GM19438 (cell line): ENCODE data around the gene PCCA.
A peak's percentile ranks its signal among the peaks of the same experiment; 100 is the strongest.
"Not testable (repeated sequence)": the region's sequence is repeated elsewhere in the genome, so short reads cannot be mapped to it uniquely, and the experiment has no call there.

ENCODE experiments used
- ATAC-seq: cut with Tn5 transposase; IDR thresholded peaks from one replicate; pipeline ENCODE4 v1.9.1; 2021; ENCODE audit warnings: low read depth; ENCODE audit not compliant: unreplicated experiment

Gene PCCA

GRCh38 chr13:100561158-100561499 is 472.2 kb downstream of the PCCA start:
- no peak for ATAC-seq

GRCh38 chr13:100561599-100562204 is 472.8 kb downstream of the PCCA start:
- ATAC-seq, result no peak

DNA sequence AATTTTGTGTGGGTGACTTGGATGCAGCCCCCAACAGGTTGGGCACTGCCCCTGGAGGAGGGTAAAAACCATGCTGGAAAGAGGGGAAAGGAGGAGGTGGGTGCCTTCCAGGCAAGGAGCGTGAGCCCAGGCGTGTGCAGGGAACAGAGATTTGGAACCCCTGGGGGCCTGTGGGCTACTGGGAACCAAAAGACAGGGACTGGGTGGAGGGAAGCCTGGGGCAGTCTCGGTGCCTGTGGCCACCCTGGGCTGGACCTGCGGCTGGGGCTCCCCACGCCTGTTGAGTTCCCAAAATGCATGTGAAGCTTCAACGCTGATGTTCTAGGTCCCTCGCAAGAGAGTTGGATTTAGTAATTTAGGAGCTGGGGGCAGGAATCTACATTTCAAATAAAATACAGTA is 474.9 kb downstream of the PCCA start:
- ATAC-seq, result no peak

DNA sequence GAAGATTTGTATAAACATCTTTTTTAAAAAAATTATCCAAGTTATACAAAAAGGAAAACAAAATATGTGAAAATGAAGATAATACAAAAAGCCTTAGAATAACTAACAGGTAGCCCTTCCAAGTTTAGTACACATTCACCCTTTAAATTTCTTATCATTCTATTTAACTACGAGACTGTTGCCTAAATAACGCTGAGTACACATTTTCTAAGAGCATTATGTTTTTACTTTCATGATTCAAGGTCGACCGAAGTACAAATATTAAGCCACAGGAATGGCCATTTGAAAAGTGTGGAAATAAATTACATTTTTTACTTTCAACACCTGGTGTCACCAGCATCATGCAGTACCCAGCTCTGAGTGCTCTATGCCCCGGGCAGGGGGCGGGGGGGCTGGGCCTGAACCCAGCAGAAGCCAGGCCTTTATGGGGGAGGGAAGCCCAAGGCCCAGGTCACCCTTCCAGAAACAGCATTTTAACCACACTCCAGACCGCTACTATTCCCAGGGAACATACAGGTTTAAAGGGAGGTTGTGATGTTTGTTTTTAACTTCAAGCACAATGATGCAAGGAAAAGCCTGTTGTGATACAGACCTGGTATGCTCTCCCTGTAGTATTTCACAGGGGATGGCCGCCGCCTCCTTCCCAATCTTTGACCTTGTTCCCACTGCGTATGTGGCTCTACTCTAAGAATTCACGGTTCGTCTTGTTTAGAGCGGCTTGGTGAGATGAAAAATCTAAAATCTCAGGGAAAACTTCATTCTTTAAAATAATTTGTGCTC is 475.7 kb downstream of the PCCA start:
- ATAC-seq, result no peak

- ATAC-seq, result no peak
Measured at GRCh38 chr13:100565286-100565685, 476.4 kb downstream of the PCCA start.

GRCh38 chr13:100566543-100566942 is 477.6 kb downstream of the PCCA start:
- no peak for ATAC-seq

DNA sequence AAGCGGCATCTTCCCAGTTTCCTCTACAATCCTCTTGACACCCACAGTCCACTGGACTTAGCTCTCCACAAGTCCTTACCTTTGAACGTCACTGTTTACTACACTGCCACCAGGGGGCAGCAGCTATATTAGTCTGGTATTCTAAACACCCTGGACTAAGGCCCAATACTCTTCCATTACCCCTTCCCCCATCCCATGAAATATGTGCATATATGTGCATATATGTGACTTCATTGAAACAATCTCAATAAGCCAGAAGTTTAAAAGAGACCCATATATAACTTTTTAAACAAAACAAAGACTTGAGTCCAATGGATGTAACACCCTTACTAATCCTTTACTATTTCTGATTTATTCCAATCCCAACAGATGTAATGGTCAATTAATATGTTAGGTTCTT is 484.2 kb downstream of the PCCA start:
- peak; percentile 97 for ATAC-seq

GRCh38 chr13:100577239-100577638 is 488.3 kb downstream of the PCCA start:
- not testable (repeated sequence) for ATAC-seq
